A673 (cell line): ENCODE measurements around the gene ENGASE.

Experiments used
- CTCF ChIP-seq: fragments of 300-800, 200-600 bp; sonication (generic); conservative IDR thresholded peaks from 2 replicates; pipeline ENCODE4 v1.5.1; 2017; ENCODE audit warnings: low read depth, mild to moderate bottlenecking, antibody characterized with exemption, low read length, moderate library complexity, mixed read lengths
- EZH2 ChIP-seq: fragments of 200-600 bp; sonication (generic); IDR thresholded peaks from 2 replicates; pipeline ENCODE4 v1.6.1; 2017; ENCODE audit warnings: borderline replicate concordance, low read depth, mild to moderate bottlenecking, mixed read lengths, antibody characterized with exemption, low read length; ENCODE audit not compliant: poor library complexity, severe bottlenecking

- TF ChIP-seq CTCF = peak; percentile 93
- TF ChIP-seq EZH2 = no peak
Measured at GRCh38 chr17:79082311-79083190, 7.9 kb downstream of the ENGASE start.
